ENCODE measurements around the gene ABCC5. TPM values are rescaled to one million over a fixed set of nuclear protein-coding genes. Genes with fewer than 3 reads are reported as not detected.
"Not testable (repeated sequence)": the region's sequence is repeated elsewhere in the genome, so short reads cannot be mapped to it uniquely, and the experiment has no call there.

ABCC5 gene
- total RNA-seq, 1 experiment from 2014 or later = 11.6 TPM

DNA sequence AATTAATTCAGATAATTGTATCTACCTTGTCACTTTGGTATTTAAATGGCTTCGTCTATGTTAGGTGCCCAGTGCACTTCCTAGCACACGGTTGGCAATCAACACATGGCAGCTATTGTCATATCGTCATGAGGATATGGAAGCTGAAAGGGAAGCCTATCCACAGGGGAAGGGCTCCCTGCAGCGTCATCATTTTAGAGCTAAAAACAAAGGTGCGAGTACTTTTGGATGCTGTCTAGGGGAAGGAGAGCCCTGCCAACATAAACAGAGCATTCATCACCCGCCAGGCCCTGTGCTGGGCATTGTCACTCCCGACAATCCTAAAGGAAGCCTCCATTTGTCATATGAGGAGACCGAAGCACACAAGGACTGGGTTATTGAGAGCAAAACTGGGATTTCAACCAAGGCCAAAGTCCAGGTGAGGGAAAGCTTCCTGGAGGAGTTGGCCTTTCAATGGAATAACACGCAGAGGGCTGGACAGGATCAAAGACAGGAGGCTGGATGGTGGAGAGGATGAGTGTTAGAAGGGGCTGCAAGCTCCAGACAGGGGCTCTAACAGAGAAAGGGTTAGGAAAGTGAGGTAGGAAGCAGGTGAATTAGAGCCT, 125.0 kb downstream of the ABCC5 start:
- no peak for DNase-seq (ENCODE audit: low read depth)

GRCh38 chr3:183885766-183886165, 131.9 kb downstream of the ABCC5 start:
- DNase-seq (ENCODE audit: low read depth) = no peak

- peak; percentile 93 for DNase-seq (ENCODE audit: low read depth)
These were observed 133.0 kb downstream of the ABCC5 start, which contains the start of gene PARL for GRCh38 chr3:183884427-183885296. Gene PARL (minus strand): TSS chr3:183884880. CDS start chr3:183884846, 34 bp downstream.

- no peak for DNase-seq (ENCODE audit: low read depth)
These were observed 133.6 kb downstream of the ABCC5 start for GRCh38 chr3:183884097-183884426.

DNA sequence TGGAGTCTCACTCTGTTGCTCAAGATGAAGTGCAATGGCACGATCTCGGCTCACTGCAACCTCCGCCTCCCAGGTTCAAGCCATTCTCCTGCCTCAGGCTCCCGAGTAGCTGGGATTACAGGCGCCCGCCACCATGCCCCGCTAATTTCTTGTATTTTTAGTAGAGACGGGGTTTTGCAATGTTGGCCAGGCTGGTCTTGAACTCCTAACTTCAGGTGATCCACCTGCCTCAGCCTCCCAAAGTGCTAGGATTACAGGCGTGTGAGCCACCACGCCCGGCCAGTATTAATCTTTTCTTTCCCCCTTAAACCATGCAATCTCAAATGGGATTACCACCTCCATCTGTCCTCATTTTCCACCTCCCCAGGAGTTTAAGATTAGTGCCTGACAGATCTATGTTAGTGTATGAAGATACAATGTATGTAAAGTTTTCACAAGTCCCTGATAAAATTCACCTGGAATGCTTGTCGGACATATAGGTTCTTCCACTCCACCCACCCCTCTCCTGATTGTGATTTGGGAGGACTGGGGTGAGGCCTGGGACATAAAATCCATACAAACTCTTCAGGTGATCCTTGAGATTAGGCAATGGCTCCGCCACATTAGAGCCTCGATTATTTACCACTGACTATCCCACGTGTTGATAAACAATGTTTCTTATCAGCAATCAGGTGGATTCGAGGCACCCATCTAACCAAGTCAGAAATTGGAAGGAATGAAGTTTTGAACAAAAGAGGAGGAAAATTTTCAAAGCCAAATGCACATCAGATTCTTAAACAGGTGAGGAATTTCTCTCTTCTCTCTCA, 134.2 kb downstream of the ABCC5 start:
- no peak for DNase-seq (ENCODE audit: low read depth)

GRCh38 chr3:183880121-183880520, 137.6 kb downstream of the ABCC5 start:
- DNase-seq (ENCODE audit: low read depth) = no peak

GRCh38 chr3:183879243-183879642, 138.4 kb downstream of the ABCC5 start:
- DNase-seq (ENCODE audit: low read depth) = no peak

DNA sequence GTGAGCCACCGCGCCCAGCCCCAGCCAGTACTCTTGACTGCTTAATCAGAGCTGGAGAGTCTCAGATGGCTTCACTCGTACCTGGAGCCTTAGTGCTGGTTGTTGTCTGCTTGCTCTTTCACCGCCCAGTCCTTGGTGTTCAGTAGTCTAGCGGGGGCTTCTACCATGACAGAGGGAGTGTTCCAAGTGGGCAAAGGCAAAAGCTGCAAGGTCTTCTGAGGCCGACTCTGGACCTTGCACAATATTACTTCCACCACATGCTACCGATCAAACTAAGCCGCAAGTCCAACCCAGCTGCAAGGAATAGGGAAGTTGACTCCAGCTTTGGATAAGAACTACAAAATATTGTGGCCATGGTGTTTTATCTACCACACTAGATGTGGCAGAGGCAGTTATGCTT, 139.6 kb downstream of the ABCC5 start:
- no peak for DNase-seq (ENCODE audit: low read depth)

DNA sequence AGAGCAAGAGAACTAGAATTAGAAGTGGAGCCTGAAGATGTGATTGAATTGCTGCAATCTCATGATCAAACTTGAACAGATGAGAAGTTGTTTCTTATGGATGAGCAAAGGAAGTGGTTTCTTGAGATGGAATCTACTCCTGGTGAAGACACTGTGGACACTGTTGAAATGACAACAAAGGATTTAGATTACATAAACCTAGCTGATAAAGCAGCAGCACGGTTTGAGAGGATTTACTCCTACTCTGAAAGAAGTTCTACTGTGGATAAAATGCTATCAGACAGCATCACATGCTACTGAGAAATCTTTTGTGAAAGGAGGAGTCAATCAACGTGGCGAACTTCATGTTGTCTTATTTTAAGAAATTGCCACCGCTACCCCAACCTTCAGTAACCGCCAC, 140.5 kb downstream of the ABCC5 start:
- not testable (repeated sequence) for DNase-seq (ENCODE audit: low read depth)

- no peak for DNase-seq (ENCODE audit: low read depth)
These were observed 142.3 kb downstream of the ABCC5 start for GRCh38 chr3:183875411-183875810.

GRCh38 chr3:183873914-183874313, 143.8 kb downstream of the ABCC5 start:
- no peak for DNase-seq (ENCODE audit: low read depth)

- no peak for DNase-seq (ENCODE audit: low read depth)
These were observed 146.1 kb downstream of the ABCC5 start for GRCh38 chr3:183871541-183871940.

- no peak for DNase-seq (ENCODE audit: low read depth)
These were observed 147.1 kb downstream of the ABCC5 start for GRCh38 chr3:183870563-183870962.

Other genes with a start within 250 kb of the ABCC5 start
- 0.30 and 0.64 TPM in 2 replicates for gene MAP6D1, start 192.3 kb downstream of the ABCC5 start, total RNA-seq (2014; rRNA removed; shearing (Covaris generic))
- gene PARL, start 133.0 kb downstream of the ABCC5 start, total RNA-seq (2014; rRNA removed; shearing (Covaris generic)) = 73.0 and 75.4 TPM in 2 replicates
- gene HTR3D, start 13.9 kb upstream of the ABCC5 start, total RNA-seq (2014; rRNA removed; shearing (Covaris generic)) = not detected in 2 replicates
- 0.30 and 0.47 TPM in 2 replicates for gene HTR3C, start 35.2 kb upstream of the ABCC5 start, total RNA-seq (2014; rRNA removed; shearing (Covaris generic))
- not detected in 2 replicates for gene HTR3E, start 79.2 kb upstream of the ABCC5 start, total RNA-seq (2014; rRNA removed; shearing (Covaris generic))
- gene EIF2B5, start 117.5 kb upstream of the ABCC5 start, total RNA-seq (2014; rRNA removed; shearing (Covaris generic)) = 29.4 and 43.6 TPM in 2 replicates
- gene DVL3, start 137.5 kb upstream of the ABCC5 start, total RNA-seq (2014; rRNA removed; shearing (Covaris generic)) = 21.2 and 30.3 TPM in 2 replicates
- 676 and 795 TPM in 2 replicates for gene AP2M1, start 157.0 kb upstream of the ABCC5 start, total RNA-seq (2014; rRNA removed; shearing (Covaris generic))
- gene ABCF3, start 168.3 kb upstream of the ABCC5 start, total RNA-seq (2014; rRNA removed; shearing (Covaris generic)) = 27.4 and 43.4 TPM in 2 replicates
- gene VWA5B2, start 211.7 kb upstream of the ABCC5 start, total RNA-seq (2014; rRNA removed; shearing (Covaris generic)) = not detected in 2 replicates
- gene ALG3, start 231.1 kb upstream of the ABCC5 start, total RNA-seq (2014; rRNA removed; shearing (Covaris generic)) = 127 and 132 TPM in 2 replicates
- 9.7 and 9.9 TPM in 2 replicates for gene EEF1AKMT4, start 231.8 kb upstream of the ABCC5 start, total RNA-seq (2014; rRNA removed; shearing (Covaris generic))
- 1.1 TPM in 1 of 2 replicates, not detected in the other for gene CAMK2N2, start 243.7 kb upstream of the ABCC5 start, total RNA-seq (2014; rRNA removed; shearing (Covaris generic))

Measured in M059J (cell line).